ENCODE results near the gene MRPL19. TPM values are rescaled to one million over a fixed set of nuclear protein-coding genes. Genes with fewer than 3 reads are reported as not detected.
A peak's percentile ranks its signal among the peaks of the same experiment; 100 is the strongest.

Gene MRPL19
- total RNA-seq, 1 experiment from 2014 or later = 98.4 TPM

- Histone ChIP-seq H3K9me3 (ENCODE audit: low read depth, low read length, poor library complexity, severe bottlenecking) (no peaks in the 10 kb centered on the region), H3K36me3 (ENCODE audit: insufficient read depth, low read length, poor library complexity, severe bottlenecking) (no peaks in the 10 kb centered on the region), H3K4me3 (ENCODE audit: low read depth, low read length, poor library complexity, severe bottlenecking) (no peak overlapping the region), H3K27me3 (replicated peaks; ENCODE audit: insufficient read depth, low read depth, low read length, poor library complexity) (no peaks in the 10 kb centered on the region), H3K4me1 (ENCODE audit: insufficient read depth, low read length, poor library complexity, severe bottlenecking) (peaks cover 17% of the 10 kb centered on the region), H3K27ac (ENCODE audit: low read depth, low read length, poor library complexity, severe bottlenecking) (no peak overlapping the region)
- ChIA-PET POLR2A (ENCODE audit: low non-redundant PET) (no interaction called here), CTCF (no interaction called here)
- TF ChIP-seq EZH2 (IDR thresholded peaks at IDR 0.05; ENCODE audit: borderline replicate concordance, low read depth, low read length, poor library complexity, severe bottlenecking) (no peak), CTCF (conservative IDR thresholded peaks at IDR 0.05; ENCODE audit: low read depth, low read length) (no peak)
- no peak for DNase-seq (ENCODE audit: low spot score)
- intact Hi-C loops (cut with micrococcal nuclease; ENCODE audit: unreplicated experiment) = loop anchor here (10.0 kb wide), 1 partner anchor 549 kb away; no protein-coding TSS in a partner anchor
- BruUV-seq (replicated peaks) = no TSS peak
Observed at GRCh38 chr2:75603477-75603876, 43.1 kb upstream of the MRPL19 start.

GRCh38 chr2:75604484-75604883, 42.1 kb upstream of the MRPL19 start:
- no peaks in the 10 kb centered on the region for H3K36me3 ChIP-seq (ENCODE audit: insufficient read depth, low read length, poor library complexity, severe bottlenecking)
- no peaks in the 10 kb centered on the region for H3K9me3 ChIP-seq (ENCODE audit: low read depth, low read length, poor library complexity, severe bottlenecking)
- no peak overlapping the region for H3K27ac ChIP-seq (ENCODE audit: low read depth, low read length, poor library complexity, severe bottlenecking)
- intact Hi-C loops (cut with micrococcal nuclease; ENCODE audit: unreplicated experiment) = loop anchor here (10.0 kb wide), 1 partner anchor 550 kb away; no protein-coding TSS in a partner anchor
- no peaks in the 10 kb centered on the region for H3K27me3 ChIP-seq (replicated peaks; ENCODE audit: insufficient read depth, low read depth, low read length, poor library complexity)
- peaks cover 22% of the 10 kb centered on the region for H3K4me1 ChIP-seq (ENCODE audit: insufficient read depth, low read length, poor library complexity, severe bottlenecking)
- ChIA-PET CTCF (no interaction called here), POLR2A (ENCODE audit: low non-redundant PET) (no interaction called here)
- H3K4me3 ChIP-seq (ENCODE audit: low read depth, low read length, poor library complexity, severe bottlenecking) = no peak overlapping the region
- no peak for TF ChIP-seq EZH2 (IDR thresholded peaks at IDR 0.05; ENCODE audit: borderline replicate concordance, low read depth, low read length, poor library complexity, severe bottlenecking)
- no peak for TF ChIP-seq CTCF (conservative IDR thresholded peaks at IDR 0.05; ENCODE audit: low read depth, low read length)
- no TSS peak for BruUV-seq (replicated peaks)
- no peak for DNase-seq (ENCODE audit: low spot score)

GRCh38 chr2:75605770-75606529, 40.6 kb upstream of the MRPL19 start:
- H3K27ac ChIP-seq (ENCODE audit: low read depth, low read length, poor library complexity, severe bottlenecking) = no peak overlapping the region
- H3K36me3 ChIP-seq (ENCODE audit: insufficient read depth, low read length, poor library complexity, severe bottlenecking) = no peaks in the 10 kb centered on the region
- H3K4me3 ChIP-seq (ENCODE audit: low read depth, low read length, poor library complexity, severe bottlenecking) = no peak overlapping the region
- H3K27me3 ChIP-seq (replicated peaks; ENCODE audit: insufficient read depth, low read depth, low read length, poor library complexity) = no peaks in the 10 kb centered on the region
- intact Hi-C loops (cut with micrococcal nuclease; ENCODE audit: unreplicated experiment) = loop anchor here (10.0 kb wide), 1 partner anchor 551 kb away; no protein-coding TSS in a partner anchor
- 0 out of 2 replicates have a peak, but pooled peaks have one; percentile 28 for TF ChIP-seq CTCF (conservative IDR thresholded peaks at IDR 0.05; ENCODE audit: low read depth, low read length)
- TF ChIP-seq EZH2 (IDR thresholded peaks at IDR 0.05; ENCODE audit: borderline replicate concordance, low read depth, low read length, poor library complexity, severe bottlenecking) = no peak
- BruUV-seq (replicated peaks) = no TSS peak
- POLR2A ChIA-PET (ENCODE audit: low non-redundant PET) = no interaction called here
- peaks cover 22% of the 10 kb centered on the region for H3K4me1 ChIP-seq (ENCODE audit: insufficient read depth, low read length, poor library complexity, severe bottlenecking)
- peak; percentile 70 for DNase-seq (ENCODE audit: low spot score)
- CTCF ChIA-PET = no interaction called here
- no peaks in the 10 kb centered on the region for H3K9me3 ChIP-seq (ENCODE audit: low read depth, low read length, poor library complexity, severe bottlenecking)

Data from A673 (cell line).